Mucosa of rectum (tissue), 2 donors: ENCODE results near the gene NAALADL2.
A peak's percentile ranks its signal among the peaks of the same experiment; 100 is the strongest.
"Not testable (repeated sequence)": the region's sequence is repeated elsewhere in the genome, so short reads cannot be mapped to it uniquely, and the experiment has no call there.

ENCODE experiments used
- H3K27ac ChIP-seq, 2 donors: one replicate each; pipeline ENCODE4 v1.7.0; 2013; ENCODE audit warnings: inconsistent platforms in 2 of 2, low read depth in 2 of 2, low read length in 2 of 2
- H3K27me3 ChIP-seq, 2 donors: one replicate each; pipeline ENCODE4 v1.7.0; 2013; ENCODE audit warnings: low read length in 2 of 2; ENCODE audit not compliant: control insufficient read depth in 2 of 2, insufficient read depth in 2 of 2
- H3K36me3 ChIP-seq, 2 donors: one replicate each; pipeline ENCODE4 v1.7.0; 2013; ENCODE audit warnings: low read length in 2 of 2; ENCODE audit not compliant: control insufficient read depth in 2 of 2, insufficient read depth in 2 of 2
- H3K4me1 ChIP-seq, 2 donors: one replicate each; pipeline ENCODE4 v1.7.0; 2013; ENCODE audit warnings: low read length in 2 of 2, mild to moderate bottlenecking in 1 of 2; ENCODE audit not compliant: control insufficient read depth in 2 of 2, insufficient read depth in 2 of 2
- H3K4me3 ChIP-seq, 2 donors: one replicate each; pipeline ENCODE4 v1.7.0; 2013; ENCODE audit warnings: low read length in 2 of 2
- H3K9ac ChIP-seq, 2 donors: one replicate each; pipeline ENCODE4 v1.7.0; 2013; ENCODE audit warnings: low read length in 2 of 2, low read depth in 1 of 2, mild to moderate bottlenecking in 1 of 2
- H3K9me3 ChIP-seq, 2 donors: one replicate each; pipeline ENCODE4 v1.7.0; 2013; ENCODE audit warnings: low read length in 2 of 2; ENCODE audit not compliant: control insufficient read depth in 2 of 2
- donor health status: healthy.
- donor health status: Normal muscosa, but diverticular disease.

The NAALADL2 gene

GRCh38 chr3:175521406-175521805 is 662.3 kb downstream of the NAALADL2 start:
- Histone ChIP-seq H3K9me3 (no peaks in the 10 kb centered on the region), H3K9ac (no peak overlapping the region), H3K27ac (no peak overlapping the region), H3K27me3 (no peaks in the 10 kb centered on the region), H3K36me3 (no peaks in the 10 kb centered on the region), H3K4me3 (no peak overlapping the region), H3K4me1 (no peaks in the 10 kb centered on the region)

DNA sequence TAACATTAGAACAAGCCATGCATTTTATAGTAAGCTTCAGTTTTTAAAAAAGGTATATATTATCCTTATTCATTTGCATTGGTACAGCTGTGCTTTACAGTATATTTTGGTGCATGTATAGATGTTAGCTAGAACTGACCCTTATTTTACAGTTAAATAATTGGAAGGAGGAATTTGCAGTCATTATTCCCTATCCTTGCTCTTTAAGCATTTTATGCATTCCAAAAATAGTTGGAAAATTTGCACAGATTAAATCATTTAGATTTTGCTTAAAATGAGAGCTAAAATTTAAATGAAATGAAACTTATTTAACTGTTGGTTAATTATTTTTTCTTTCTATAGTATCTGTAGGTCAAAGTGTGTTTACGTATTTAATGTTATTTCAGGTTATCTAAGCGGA is 667.1 kb downstream of the NAALADL2 start:
- Histone ChIP-seq H3K4me3 (peak overlapping the region; percentile 21 to 46), H3K9me3 (no peaks in the 10 kb centered on the region), H3K4me1 (no peaks in the 10 kb centered on the region), H3K9ac (no peak overlapping the region), H3K27me3 (no peaks in the 10 kb centered on the region), H3K27ac (no peak overlapping the region), H3K36me3 (no peaks in the 10 kb centered on the region)

DNA sequence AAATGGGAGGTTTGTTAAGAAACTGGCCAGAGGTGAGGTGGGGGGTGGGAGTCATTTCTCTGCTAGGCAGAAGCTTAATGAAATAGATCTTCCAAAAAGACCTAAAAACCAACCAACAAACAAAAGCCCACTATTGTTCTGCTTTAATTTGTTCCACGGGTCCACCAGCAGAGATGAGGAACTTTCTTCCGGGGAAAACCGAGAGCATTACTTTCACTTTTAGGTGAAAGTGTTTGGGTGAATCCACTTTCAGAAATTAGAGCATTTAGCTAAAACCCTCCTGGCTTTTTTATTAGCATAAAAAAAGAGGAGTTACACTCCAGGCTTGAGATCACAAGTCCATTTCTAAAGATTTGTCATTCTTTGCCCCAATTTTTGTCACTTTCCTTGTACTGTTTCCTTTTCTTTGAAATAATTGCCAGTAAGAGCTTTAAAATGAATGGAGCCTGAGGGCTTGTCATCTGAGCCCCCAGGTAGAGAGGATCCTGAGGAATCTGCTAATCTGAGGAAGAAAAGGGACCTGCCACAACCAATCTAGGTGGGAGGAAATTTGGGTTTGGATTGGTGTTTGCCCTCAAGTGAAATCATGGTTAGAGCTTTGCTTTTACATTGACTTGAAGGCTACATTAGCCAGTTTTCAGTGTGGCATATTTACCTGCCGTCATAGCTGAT is 667.6 kb downstream of the NAALADL2 start:
- Histone ChIP-seq H3K27me3 (no peaks in the 10 kb centered on the region), H3K36me3 (no peaks in the 10 kb centered on the region), H3K9me3 (no peaks in the 10 kb centered on the region), H3K27ac (no peak overlapping the region), H3K9ac (no peak overlapping the region), H3K4me3 (peak overlapping the region; percentile 21 to 46), H3K4me1 (no peaks in the 10 kb centered on the region)

DNA sequence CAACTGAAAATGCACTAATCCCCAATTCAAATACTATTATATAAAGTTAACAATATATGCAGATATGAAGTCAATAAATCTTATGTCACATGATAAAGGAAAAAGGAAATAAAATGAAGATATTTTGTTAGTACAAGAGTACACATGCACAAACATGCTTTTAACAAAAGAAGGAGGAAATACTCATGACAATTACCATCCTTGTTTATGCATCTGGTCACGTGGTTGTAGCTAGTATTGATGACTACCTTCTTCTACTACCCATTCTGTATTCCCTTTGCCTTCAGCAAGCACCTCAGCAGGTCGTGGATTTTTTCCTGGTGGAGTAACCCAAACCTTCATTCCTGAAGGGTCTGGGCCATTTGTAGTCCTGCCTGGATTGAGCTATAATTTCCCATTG is 669.6 kb downstream of the NAALADL2 start:
- H3K27ac ChIP-seq, H3K36me3 ChIP-seq, H3K9me3 ChIP-seq, H3K4me3 ChIP-seq, H3K4me1 ChIP-seq, H3K27me3 ChIP-seq, H3K9ac ChIP-seq: not testable (repeated sequence)

GRCh38 chr3:175535351-175535750 is 676.2 kb downstream of the NAALADL2 start:
- Histone ChIP-seq H3K27me3 (no peaks in the 10 kb centered on the region), H3K9ac (no peak overlapping the region), H3K4me3 (no peak overlapping the region)

DNA sequence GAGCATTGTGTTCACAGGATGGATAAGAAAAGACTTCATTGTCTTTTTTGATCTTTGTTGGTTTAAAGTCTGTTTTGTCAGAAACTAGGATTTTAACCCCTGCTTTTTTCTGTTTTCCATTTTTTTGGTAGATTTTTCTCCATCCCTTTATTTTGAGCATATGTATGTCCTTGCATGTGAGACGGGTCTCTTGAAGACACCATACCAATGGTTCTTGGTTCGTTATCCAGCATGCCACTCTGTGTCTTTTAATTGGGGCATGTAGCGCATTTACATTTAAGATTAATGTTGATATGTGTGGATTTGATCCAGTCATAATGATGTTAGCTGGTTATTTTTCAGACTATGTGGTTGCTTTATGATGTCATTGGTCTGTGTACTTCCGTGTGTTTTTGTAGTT is 687.0 kb downstream of the NAALADL2 start:
- no peak overlapping the region for H3K9ac ChIP-seq
- no peaks in the 10 kb centered on the region for H3K4me1 ChIP-seq
- no peaks in the 10 kb centered on the region for H3K27me3 ChIP-seq
- H3K4me3 ChIP-seq = no peak overlapping the region
- no peaks in the 10 kb centered on the region for H3K9me3 ChIP-seq
- no peaks in the 10 kb centered on the region for H3K36me3 ChIP-seq
- H3K27ac ChIP-seq = no peak overlapping the region

More at GRCh38 chr3:175535351-175535750, 676.2 kb downstream of the NAALADL2 start:
- Histone ChIP-seq H3K9me3 (no peaks in the 10 kb centered on the region), H3K4me1 (no peaks in the 10 kb centered on the region), H3K27ac (no peak overlapping the region), H3K36me3 (no peaks in the 10 kb centered on the region)

DNA sequence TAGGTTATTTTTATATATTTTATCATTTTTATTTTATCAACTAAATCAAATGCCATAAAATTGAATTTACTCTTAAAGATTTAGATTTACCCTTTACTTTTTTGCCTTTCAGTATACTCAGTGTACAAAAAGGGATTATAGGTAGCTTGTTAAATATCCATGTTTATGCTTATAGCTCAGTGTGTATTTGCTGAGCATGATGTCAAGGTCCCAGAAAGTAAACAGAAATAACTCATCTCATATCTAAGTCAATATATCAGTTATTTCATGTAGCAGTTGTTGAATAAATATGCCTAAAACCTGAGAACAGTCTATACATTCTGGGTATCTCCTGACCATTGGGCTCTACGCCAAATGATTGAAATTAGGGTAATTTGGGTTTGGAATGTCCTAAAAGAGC is 693.8 kb downstream of the NAALADL2 start:
- Histone ChIP-seq H3K9me3 (no peaks in the 10 kb centered on the region), H3K9ac (no peak overlapping the region), H3K4me1 (no peaks in the 10 kb centered on the region), H3K27ac (no peak overlapping the region), H3K27me3 (no peaks in the 10 kb centered on the region), H3K4me3 (no peak overlapping the region), H3K36me3 (no peaks in the 10 kb centered on the region)

GRCh38 chr3:175554801-175555200 is 695.7 kb downstream of the NAALADL2 start:
- H3K27ac ChIP-seq = no peak overlapping the region
- H3K27me3 ChIP-seq = no peaks in the 10 kb centered on the region
- no peaks in the 10 kb centered on the region for H3K9me3 ChIP-seq
- no peaks in the 10 kb centered on the region for H3K4me1 ChIP-seq
- H3K36me3 ChIP-seq = no peaks in the 10 kb centered on the region
- no peak overlapping the region for H3K9ac ChIP-seq
- no peak overlapping the region for H3K4me3 ChIP-seq

- Histone ChIP-seq H3K9me3 (no peaks in the 10 kb centered on the region), H3K9ac (no peak overlapping the region), H3K27ac (no peak overlapping the region), H3K4me1 (no peaks in the 10 kb centered on the region), H3K27me3 (no peaks in the 10 kb centered on the region), H3K4me3 (no peak overlapping the region), H3K36me3 (no peaks in the 10 kb centered on the region)
Observed at GRCh38 chr3:175558261-175558660, 699.1 kb downstream of the NAALADL2 start.

DNA sequence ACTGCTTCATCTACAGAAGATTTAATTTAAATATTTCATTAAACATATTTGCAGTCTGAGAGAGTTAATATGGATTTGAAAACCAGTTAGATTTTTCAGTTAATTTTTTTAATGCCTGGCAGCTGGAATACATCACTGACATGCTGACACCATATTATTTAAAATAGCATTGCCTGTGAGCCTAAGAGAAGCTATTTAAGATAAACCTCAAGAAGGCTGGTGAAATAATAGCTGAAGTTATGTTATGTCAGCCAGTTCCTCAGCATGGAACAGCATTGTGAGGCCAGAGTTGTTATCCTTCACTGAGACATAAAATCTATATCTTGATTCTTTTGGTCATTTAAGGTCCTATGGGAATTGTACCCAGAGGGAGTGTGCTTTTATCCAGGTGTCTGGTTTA is 705.2 kb downstream of the NAALADL2 start:
- Histone ChIP-seq H3K27ac (no peak overlapping the region), H3K27me3 (no peaks in the 10 kb centered on the region), H3K9ac (no peak overlapping the region), H3K9me3 (no peaks in the 10 kb centered on the region), H3K36me3 (no peaks in the 10 kb centered on the region), H3K4me1 (no peaks in the 10 kb centered on the region), H3K4me3 (no peak overlapping the region)

GRCh38 chr3:175571096-175571495 is 712.0 kb downstream of the NAALADL2 start:
- Histone ChIP-seq H3K9me3 (no peaks in the 10 kb centered on the region), H3K4me3 (no peak overlapping the region), H3K9ac (no peak overlapping the region), H3K4me1 (no peaks in the 10 kb centered on the region), H3K36me3 (no peaks in the 10 kb centered on the region), H3K27ac (no peak overlapping the region), H3K27me3 (no peaks in the 10 kb centered on the region)
